HUES6 (cell line): ENCODE data around the gene POLR3E.

ENCODE experiments used
- H3K27ac ChIP-seq: 2 replicates; pipeline ENCODE4 v1.7.0; 2013; ENCODE audit warnings: low read depth, mild to moderate bottlenecking, low read length, inconsistent platforms
- H3K27me3 ChIP-seq: 2 replicates; pipeline ENCODE4 v1.6.1; 2013; ENCODE audit warnings: low read length; ENCODE audit not compliant: control insufficient read depth, insufficient read depth
- H3K36me3 ChIP-seq: 2 replicates; pipeline ENCODE4 v1.6.1; 2013; ENCODE audit warnings: low read length; ENCODE audit not compliant: control insufficient read depth, insufficient read depth
- H3K4me1 ChIP-seq: 2 replicates; pipeline ENCODE4 v1.6.1; 2013; ENCODE audit warnings: low read length; ENCODE audit not compliant: control insufficient read depth, insufficient read depth
- H3K4me3 ChIP-seq: 2 replicates; pipeline ENCODE4 v1.5.1; 2013; ENCODE audit warnings: low read depth, low read length
- H3K9ac ChIP-seq: one replicate; pipeline ENCODE4 v1.6.1; 2013; ENCODE audit warnings: mild to moderate bottlenecking, low read length
- H3K9me3 ChIP-seq: 2 replicates; pipeline ENCODE4 v1.6.1; 2013; ENCODE audit warnings: low read depth, low read length; ENCODE audit not compliant: control insufficient read depth, insufficient read depth

Gene POLR3E

DNA sequence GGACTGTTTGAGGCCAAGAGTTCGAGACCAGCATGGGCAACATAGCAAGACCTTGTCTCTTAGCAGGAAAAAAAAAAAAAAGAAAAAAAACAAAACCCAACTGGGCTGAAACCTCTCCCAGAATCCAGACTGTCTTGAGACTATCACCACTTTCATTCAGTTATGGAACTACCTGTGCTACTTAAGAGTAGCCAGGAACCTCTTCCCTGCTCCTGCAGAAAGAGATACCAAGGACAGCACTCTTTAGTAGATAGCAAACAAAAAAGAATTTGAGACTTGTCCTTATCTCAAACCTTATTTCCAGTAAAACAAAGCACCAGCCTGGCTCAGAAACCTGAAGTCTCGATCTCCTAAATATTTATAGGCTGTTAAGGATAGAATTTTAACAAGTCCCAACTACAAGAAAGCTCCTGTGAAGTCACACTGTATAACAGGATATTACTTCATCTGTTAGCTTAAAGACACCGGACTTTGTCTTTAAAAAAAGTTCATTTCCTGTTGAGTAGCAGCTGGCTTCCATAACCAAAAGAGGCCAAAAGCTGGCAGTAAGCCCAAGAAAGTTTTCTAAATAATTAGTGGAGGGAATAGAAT is 72.1 kb downstream of the POLR3E start:
- H3K4me3 ChIP-seq = no peak overlapping the region
- no peak overlapping the region for H3K9ac ChIP-seq
- H3K27ac ChIP-seq = no peak overlapping the region
- peaks cover 28% of the 10 kb centered on the region for H3K4me1 ChIP-seq
- H3K9me3 ChIP-seq = no peaks in the 10 kb centered on the region
- no peaks in the 10 kb centered on the region for H3K27me3 ChIP-seq
- H3K36me3 ChIP-seq = peaks cover 25% of the 10 kb centered on the region

DNA sequence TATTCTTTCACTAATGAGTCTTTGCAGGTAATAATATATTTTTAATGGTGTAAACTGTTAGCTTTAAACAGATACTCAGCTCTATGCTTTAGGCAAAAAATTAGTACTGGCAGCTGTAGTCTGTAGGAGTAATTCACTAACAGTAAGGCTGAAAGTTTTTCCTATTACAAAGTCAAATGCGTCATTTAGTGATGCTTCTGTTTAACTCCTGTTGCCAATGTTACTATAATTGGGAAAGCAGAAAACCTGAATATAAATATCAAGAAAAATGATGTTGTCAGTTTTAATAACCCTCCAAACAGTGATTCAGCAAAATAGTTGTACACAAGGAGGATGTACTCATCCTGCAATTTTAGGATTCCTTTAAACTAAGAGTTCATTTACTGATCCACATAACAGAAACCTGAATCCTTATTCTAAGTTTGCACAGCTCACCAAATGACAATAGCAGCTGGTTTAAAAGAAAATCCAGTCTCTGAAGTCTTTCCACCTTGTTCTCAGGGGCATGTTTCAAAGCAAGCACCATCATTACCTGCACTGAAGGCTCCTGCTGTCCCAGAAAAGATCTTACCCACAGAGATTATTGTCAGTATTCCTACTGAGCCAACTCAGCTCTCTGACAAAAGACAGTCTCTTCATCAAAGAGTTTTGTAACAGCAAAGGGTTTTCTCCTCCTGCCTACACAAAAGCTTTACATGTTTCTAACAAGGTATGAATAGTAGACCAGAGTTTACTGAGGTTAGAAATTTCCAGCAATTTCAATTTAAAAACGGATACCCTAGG is 73.0 kb downstream of the POLR3E start:
- H3K27ac ChIP-seq = 0 out of 2 replicates have a peak overlapping the region, but pooled peaks have one; percentile 7
- peaks cover 29% of the 10 kb centered on the region for H3K4me1 ChIP-seq

DNA sequence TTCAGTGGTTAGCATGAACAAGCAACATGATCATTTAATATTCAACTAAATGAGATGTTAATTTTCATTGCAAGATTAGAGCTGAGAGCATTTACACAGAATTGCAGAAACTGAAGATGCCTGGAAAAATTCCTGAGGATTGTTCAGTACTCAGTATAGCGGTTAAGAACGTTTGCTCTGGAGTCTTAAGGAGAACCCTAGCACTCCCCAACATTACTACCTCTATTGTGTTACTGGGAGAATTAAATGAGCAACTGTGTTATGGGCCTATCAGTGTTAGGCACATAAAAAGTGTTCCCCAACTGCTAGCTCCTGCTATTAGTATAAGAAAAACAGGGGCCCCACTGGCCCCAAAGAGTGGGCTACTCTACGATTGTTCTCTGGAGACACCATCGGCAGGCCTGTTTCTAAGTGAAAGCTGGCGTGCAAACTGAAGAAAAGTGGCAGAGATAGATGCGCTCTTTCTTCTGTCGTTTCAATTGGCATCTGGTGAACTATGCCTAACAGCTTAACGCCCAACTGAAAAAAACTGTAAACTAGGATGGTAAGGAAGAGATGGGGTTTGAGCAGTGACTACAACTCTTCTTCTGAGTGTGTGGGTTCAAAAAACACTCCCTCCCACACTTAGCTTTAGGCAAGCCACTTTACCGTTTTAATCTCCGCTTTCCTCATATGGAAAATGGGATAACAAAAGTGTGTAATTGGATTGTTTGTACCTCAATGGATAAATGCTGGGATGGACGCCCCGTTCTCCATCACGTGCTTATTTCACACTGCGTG is 75.9 kb downstream of the POLR3E start:
- H3K27me3 ChIP-seq = peaks cover 10% of the 10 kb centered on the region; the same call in 1 of the 2 replicates
- H3K27ac ChIP-seq = no peak overlapping the region
- H3K4me1 ChIP-seq = peaks cover 34% of the 10 kb centered on the region
- peak overlapping the region; percentile 77 for H3K9ac ChIP-seq
- peak overlapping the region; percentile 84 for H3K4me3 ChIP-seq
- no peaks in the 10 kb centered on the region for H3K9me3 ChIP-seq
- peaks cover 15% of the 10 kb centered on the region for H3K36me3 ChIP-seq

More for the DNA sequence above, 73.0 kb downstream of the POLR3E start:
- peaks cover 2% of the 10 kb centered on the region; the same call in 1 of the 2 replicates for H3K27me3 ChIP-seq
- H3K36me3 ChIP-seq = peaks cover 16% of the 10 kb centered on the region
- no peaks in the 10 kb centered on the region for H3K9me3 ChIP-seq
- H3K4me3 ChIP-seq = no peak overlapping the region
- no peak overlapping the region for H3K9ac ChIP-seq

DNA sequence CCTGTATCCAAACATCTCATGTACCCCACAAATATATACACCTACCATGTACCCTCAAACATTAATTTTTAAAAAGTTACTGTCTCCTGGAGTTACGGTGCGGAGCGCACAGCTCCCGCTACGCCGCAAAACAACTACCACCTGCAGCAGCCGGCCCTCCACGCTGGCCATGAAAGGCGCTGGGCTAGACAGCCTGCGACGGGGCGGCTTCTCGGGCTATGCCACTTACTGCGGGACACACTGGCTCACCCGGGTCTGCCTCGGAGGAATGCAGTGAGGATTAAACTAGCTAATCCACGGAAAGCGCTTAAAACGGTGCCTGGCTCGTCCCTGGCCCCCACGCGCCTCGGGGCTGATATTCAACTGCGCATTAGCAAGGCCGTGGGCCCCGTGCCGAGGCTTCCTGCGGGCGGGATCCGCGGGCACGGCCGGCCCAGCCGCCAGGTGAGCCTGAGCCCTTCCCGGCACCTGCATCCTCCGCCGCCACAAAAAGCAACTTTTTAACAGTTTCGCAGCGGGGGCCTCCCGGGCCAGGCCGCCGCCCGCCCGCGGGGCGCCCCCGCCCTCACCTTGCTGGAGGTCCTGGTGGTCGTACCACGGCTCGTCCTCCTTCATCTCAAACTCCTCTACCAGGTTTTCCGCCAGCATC is 76.6 kb downstream of the POLR3E start:
- Histone ChIP-seq H3K27me3 (peaks cover 10% of the 10 kb centered on the region; the same call in 1 of the 2 replicates), H3K36me3 (peaks cover 12% of the 10 kb centered on the region)

DNA sequence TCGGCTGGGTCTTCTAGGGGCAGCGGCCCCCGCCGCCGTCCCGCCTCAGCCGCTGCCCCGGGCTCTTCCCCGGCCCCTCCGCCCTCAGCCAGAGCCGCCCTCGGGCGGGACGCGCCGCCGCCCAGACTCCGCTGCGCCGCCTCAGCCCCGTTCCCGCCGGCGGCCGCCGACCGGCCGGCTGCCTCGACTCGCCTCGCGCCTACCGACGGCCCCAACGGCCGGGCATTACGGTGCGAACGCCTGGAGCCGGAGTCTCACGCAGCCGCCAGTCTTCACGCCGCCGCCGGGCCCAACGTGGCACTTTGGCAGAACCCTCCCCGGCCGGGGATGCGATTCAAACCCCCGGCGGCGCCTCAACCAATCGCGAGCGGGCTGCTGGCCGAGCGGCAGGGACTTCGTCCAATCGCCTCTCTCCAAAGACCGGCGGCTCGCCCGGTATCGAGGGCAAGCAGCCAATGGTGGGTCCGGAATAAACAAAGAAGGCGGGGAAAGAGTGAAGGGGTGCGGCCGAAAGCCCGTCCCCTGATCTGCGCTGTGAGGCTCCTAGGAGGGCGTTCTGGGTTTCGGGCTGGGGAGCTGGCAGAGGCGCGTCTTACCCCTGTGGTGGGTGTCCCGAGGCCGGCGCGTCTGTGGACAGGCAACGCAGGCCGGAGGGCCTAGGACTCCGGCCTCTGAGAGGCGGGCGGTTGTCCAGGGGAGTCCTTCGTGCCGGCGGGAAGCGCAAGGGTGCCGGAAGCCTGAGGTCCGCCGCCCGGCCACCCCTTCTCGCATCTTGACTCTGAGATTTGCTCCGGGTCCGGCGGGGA is 77.3 kb downstream of the POLR3E start, which contains the start of gene CDR2:
Gene CDR2, minus strand, starts transcription at position 309 of the 806 bp plus-strand sequence. CDS start 310 bp downstream, outside the sequence.
- H3K36me3 ChIP-seq = peaks cover 10% of the 10 kb centered on the region
- H3K4me3 ChIP-seq = peak within 1 kb of the TSS; percentile 84
- H3K9ac ChIP-seq = peak within 1 kb of the TSS; percentile 77
- H3K9me3 ChIP-seq = no peaks in the 10 kb centered on the region
- peak within 1 kb of the TSS; percentile 70; the same call in 1 of the 2 replicates for H3K27ac ChIP-seq
- H3K4me1 ChIP-seq = peaks cover 25% of the 10 kb centered on the region
- peaks cover 10% of the 10 kb centered on the region; the same call in 1 of the 2 replicates for H3K27me3 ChIP-seq

More for the DNA sequence above, 76.6 kb downstream of the POLR3E start:
- Histone ChIP-seq H3K27ac (peak overlapping the region; percentile 70; the same call in 1 of the 2 replicates), H3K9ac (peak overlapping the region; percentile 77), H3K9me3 (no peaks in the 10 kb centered on the region), H3K4me3 (peak overlapping the region; percentile 84), H3K4me1 (peaks cover 30% of the 10 kb centered on the region)

DNA sequence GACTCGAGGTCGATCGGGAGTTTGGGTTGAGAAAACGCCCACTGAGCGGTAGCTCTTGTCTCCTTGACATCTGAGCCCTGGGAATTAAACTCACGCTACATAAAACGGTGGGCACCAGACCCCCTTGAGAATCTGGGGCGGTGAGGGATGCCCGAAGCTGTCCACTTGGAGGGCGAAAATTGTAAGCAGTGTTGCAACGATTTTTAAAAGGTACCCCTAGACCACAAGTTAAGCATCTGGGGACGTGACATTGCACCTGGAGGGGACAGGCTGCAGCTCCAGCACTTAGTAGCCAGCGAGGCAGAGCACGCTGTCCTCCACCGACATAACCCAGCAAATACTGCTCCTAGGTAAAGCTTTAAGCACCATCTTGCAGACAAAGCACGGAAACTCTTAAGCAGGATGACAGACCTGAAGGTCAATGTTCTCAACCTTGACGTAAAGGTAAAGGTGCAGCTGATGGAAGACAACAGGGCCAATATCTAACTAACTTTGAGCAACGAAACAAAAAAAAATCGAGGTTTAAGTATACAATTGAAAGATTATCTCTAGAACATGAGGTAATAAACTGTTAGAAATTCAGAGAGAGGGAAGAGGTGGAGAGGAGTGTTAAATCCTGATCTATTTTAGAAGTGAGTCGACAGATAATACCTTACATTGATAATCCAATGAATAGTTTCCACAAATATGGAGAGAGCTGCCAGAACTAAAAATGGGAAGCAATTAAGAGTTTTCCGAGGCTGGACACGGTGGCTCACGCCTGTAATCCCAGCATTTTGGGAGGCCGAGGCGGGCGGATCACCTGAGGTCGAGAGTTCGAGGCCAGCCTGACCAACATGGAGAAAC is 78.1 kb downstream of the POLR3E start:
- no peaks in the 10 kb centered on the region for H3K9me3 ChIP-seq
- H3K27me3 ChIP-seq = peaks cover 10% of the 10 kb centered on the region; the same call in 1 of the 2 replicates
- H3K4me1 ChIP-seq = peaks cover 21% of the 10 kb centered on the region
- peak overlapping the region; percentile 66 for H3K9ac ChIP-seq
- H3K36me3 ChIP-seq = peaks cover 10% of the 10 kb centered on the region
- H3K4me3 ChIP-seq = peak overlapping the region; percentile 84
- no peak overlapping the region for H3K27ac ChIP-seq

DNA sequence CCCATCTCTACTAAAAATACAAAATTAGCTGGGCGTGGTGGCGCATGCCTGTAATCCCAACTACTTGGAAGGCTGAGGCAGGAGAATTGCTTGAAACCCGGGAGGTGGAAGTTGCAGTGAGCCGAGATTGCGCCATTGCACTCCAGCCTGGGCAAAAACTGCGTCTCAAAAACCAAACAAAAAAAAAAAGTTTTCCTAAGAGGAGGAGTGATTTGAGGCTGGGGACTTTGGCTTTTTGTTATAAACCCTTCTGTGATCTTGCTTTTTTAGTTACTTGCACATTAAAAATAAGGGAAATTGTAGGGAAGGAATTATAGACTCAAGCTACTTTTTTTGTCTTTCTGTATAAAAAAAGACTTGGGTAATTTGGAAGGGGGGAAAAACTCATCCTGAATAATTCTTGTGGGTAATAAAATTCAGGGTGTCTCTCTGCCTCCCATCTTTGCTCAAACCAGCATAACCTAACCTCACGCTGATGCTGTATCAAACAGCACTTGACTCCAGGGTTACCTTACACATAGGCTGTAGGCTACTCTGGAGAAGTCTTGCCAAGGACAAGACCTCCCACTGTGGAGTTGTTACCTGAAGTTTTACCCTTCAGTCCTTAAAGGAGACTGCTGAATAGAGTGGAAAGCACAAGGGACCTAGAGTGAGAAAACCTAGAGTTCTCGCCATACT is 78.9 kb downstream of the POLR3E start:
- Histone ChIP-seq H3K9ac (no peak overlapping the region), H3K36me3 (peaks cover 7% of the 10 kb centered on the region; the same call in 1 of the 2 replicates), H3K4me3 (no peak overlapping the region), H3K27ac (no peak overlapping the region), H3K27me3 (peaks cover 10% of the 10 kb centered on the region; the same call in 1 of the 2 replicates), H3K9me3 (no peaks in the 10 kb centered on the region), H3K4me1 (peaks cover 20% of the 10 kb centered on the region)

DNA sequence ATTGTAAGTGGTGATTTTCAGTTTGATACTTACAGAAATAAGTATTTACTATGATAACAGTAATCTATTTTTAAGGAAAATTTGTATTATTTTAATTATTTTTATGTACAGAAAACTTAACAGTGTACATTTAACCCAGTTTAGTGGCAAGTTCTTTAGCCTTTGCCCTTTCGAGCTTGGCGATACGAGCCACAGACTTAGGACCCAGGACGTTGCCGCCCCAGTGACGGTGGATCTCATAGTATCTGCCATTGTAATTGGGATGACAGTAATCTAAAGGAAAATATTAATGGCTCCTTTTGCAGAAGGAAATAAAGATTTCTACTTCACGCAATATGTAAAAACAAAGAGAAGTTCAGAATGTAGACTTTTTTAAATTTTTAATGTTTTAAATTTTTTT is 82.4 kb downstream of the POLR3E start:
- no peak overlapping the region for H3K4me3 ChIP-seq
- peaks cover 8% of the 10 kb centered on the region for H3K4me1 ChIP-seq
- H3K27me3 ChIP-seq = peaks cover 10% of the 10 kb centered on the region; the same call in 1 of the 2 replicates
- no peak overlapping the region for H3K9ac ChIP-seq
- H3K9me3 ChIP-seq = no peaks in the 10 kb centered on the region
- no peak overlapping the region for H3K27ac ChIP-seq
- no peaks in the 10 kb centered on the region for H3K36me3 ChIP-seq

DNA sequence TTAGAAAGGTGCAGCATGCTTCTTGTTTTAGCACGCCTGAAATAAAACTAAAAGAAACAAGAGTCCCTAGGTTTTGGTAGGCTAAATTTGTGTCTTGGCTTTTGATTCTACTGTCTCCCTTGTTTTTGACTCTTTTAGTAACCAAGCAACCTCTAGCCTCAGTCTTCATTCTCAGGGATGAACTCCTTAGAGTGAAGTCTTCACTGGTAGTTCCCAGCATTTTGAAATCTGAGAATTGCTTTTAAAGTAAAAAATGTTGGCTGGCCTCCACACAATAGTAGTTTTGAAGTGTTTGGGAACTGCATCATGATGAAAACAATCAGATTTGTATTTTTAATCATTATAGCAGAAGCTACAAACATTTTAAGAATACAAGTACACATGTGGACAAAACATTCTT is 83.3 kb downstream of the POLR3E start:
- H3K36me3 ChIP-seq = no peaks in the 10 kb centered on the region
- no peak overlapping the region for H3K27ac ChIP-seq
- no peaks in the 10 kb centered on the region for H3K9me3 ChIP-seq
- H3K4me1 ChIP-seq = peaks cover 4% of the 10 kb centered on the region
- H3K4me3 ChIP-seq = no peak overlapping the region
- H3K27me3 ChIP-seq = peaks cover 5% of the 10 kb centered on the region; the same call in 1 of the 2 replicates
- H3K9ac ChIP-seq = no peak overlapping the region
